Nephron (organoid): ENCODE measurements around the gene TAOK2.

Source experiments
- H3K27ac Mint-ChIP-seq, 3 experiments: 2 replicates each; pipeline ENCODE4 v1.8.0; 2020; ENCODE audit warnings: mixed read lengths in 3 of 3, mild to moderate bottlenecking in 2 of 3, moderate library complexity in 1 of 3
- H3K27me3 Mint-ChIP-seq: 2 replicates; pipeline ENCODE4 v1.8.0; 2021; ENCODE audit warnings: low read depth, mild to moderate bottlenecking, moderate library complexity, mixed read lengths
- H3K36me3 Mint-ChIP-seq: 2 replicates; pipeline ENCODE4 v1.8.0; 2020; ENCODE audit warnings: low read depth, mixed read lengths
- H3K4me1 Mint-ChIP-seq: 2 replicates; pipeline ENCODE4 v1.8.0; 2020; ENCODE audit warnings: mixed read lengths
- H3K4me3 Mint-ChIP-seq, 3 experiments: 2 replicates each; pipeline ENCODE4 v1.8.0; 2020; ENCODE audit warnings: mild to moderate bottlenecking in 3 of 3, mixed read lengths in 3 of 3, moderate library complexity in 2 of 3
- H3K9me3 Mint-ChIP-seq: 2 replicates; pipeline ENCODE4 v1.8.0; 2020; ENCODE audit warnings: mixed read lengths
- TF ChIP-seq, protein P1 (sequence below), 3 experiments: fragments of 200-600 bp; sonication (generic); IDR thresholded peaks; one replicate each; pipeline ENCODE4 v1.5.0; 2021; ENCODE audit warnings: antibody characterized with exemption in 3 of 3; ENCODE audit not compliant: unreplicated experiment in 3 of 3

The TAOK2 gene

DNA sequence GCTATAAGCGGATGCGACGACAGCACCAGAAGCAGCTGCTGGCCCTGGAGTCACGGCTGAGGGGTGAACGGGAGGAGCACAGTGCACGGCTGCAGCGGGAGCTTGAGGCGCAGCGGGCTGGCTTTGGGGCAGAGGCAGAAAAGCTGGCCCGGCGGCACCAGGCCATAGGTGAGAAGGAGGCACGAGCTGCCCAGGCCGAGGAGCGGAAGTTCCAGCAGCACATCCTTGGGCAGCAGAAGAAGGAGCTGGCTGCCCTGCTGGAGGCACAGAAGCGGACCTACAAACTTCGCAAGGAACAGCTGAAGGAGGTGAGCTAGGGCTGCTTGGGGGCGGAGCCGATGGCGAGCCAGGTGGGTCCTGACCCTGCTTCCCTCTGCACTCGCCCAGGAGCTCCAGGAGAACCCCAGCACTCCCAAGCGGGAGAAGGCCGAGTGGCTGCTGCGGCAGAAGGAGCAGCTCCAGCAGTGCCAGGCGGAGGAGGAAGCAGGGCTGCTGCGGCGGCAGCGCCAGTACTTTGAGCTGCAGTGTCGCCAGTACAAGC is 11.7 kb downstream of the TAOK2 start:
- TF ChIP-seq, protein P1, sequence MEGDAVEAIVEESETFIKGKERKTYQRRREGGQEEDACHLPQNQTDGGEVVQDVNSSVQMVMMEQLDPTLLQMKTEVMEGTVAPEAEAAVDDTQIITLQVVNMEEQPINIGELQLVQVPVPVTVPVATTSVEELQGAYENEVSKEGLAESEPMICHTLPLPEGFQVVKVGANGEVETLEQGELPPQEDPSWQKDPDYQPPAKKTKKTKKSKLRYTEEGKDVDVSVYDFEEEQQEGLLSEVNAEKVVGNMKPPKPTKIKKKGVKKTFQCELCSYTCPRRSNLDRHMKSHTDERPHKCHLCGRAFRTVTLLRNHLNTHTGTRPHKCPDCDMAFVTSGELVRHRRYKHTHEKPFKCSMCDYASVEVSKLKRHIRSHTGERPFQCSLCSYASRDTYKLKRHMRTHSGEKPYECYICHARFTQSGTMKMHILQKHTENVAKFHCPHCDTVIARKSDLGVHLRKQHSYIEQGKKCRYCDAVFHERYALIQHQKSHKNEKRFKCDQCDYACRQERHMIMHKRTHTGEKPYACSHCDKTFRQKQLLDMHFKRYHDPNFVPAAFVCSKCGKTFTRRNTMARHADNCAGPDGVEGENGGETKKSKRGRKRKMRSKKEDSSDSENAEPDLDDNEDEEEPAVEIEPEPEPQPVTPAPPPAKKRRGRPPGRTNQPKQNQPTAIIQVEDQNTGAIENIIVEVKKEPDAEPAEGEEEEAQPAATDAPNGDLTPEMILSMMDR (IDR thresholded peaks at IDR 0.05; ENCODE audit: unreplicated experiment in 3 of 3) = no peak
- Mint-ChIP-seq H3K9me3 (no peaks in the 10 kb centered on the region), H3K4me1 (no peaks in the 10 kb centered on the region), H3K27me3 (no peaks in the 10 kb centered on the region), H3K4me3 (no peak overlapping the region), H3K27ac (no peak overlapping the region), H3K36me3 (peaks cover 66% of the 10 kb centered on the region)

DNA sequence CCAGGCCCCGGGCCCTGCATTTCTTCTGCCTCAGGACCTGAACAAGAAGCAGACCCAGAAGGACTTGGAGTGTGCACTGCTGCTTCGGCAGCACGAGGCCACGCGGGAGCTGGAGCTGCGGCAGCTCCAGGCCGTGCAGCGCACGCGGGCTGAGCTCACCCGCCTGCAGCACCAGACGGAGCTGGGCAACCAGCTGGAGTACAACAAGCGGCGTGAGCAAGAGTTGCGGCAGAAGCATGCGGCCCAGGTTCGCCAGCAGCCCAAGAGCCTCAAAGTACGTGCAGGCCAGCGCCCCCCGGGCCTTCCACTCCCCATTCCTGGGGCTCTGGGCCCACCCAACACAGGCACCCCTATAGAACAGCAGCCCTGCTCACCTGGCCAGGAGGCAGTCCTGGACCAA is 12.6 kb downstream of the TAOK2 start:
- Mint-ChIP-seq H3K27ac (no peak overlapping the region), H3K36me3 (peaks cover 64% of the 10 kb centered on the region), H3K4me1 (no peaks in the 10 kb centered on the region), H3K27me3 (no peaks in the 10 kb centered on the region), H3K9me3 (no peaks in the 10 kb centered on the region), H3K4me3 (no peak overlapping the region)
- TF ChIP-seq, protein P1 (IDR thresholded peaks at IDR 0.05; ENCODE audit: unreplicated experiment in 3 of 3) = no peak

DNA sequence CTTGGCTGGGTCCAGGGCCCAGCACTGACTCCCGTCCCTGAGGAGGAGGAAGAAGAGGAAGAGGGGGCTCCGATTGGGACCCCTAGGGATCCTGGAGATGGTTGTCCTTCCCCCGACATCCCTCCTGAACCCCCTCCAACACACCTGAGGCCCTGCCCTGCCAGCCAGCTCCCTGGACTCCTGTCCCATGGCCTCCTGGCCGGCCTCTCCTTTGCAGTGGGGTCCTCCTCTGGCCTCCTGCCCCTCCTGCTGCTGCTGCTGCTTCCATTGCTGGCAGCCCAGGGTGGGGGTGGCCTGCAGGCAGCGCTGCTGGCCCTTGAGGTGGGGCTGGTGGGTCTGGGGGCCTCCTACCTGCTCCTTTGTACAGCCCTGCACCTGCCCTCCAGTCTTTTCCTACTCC is 13.3 kb downstream of the TAOK2 start:
- Mint-ChIP-seq H3K27ac (no peak overlapping the region), H3K9me3 (no peaks in the 10 kb centered on the region), H3K4me1 (no peaks in the 10 kb centered on the region), H3K27me3 (no peaks in the 10 kb centered on the region), H3K36me3 (peaks cover 61% of the 10 kb centered on the region), H3K4me3 (no peak overlapping the region)
- TF ChIP-seq, protein P1 (IDR thresholded peaks at IDR 0.05; ENCODE audit: unreplicated experiment in 3 of 3) = no peak

DNA sequence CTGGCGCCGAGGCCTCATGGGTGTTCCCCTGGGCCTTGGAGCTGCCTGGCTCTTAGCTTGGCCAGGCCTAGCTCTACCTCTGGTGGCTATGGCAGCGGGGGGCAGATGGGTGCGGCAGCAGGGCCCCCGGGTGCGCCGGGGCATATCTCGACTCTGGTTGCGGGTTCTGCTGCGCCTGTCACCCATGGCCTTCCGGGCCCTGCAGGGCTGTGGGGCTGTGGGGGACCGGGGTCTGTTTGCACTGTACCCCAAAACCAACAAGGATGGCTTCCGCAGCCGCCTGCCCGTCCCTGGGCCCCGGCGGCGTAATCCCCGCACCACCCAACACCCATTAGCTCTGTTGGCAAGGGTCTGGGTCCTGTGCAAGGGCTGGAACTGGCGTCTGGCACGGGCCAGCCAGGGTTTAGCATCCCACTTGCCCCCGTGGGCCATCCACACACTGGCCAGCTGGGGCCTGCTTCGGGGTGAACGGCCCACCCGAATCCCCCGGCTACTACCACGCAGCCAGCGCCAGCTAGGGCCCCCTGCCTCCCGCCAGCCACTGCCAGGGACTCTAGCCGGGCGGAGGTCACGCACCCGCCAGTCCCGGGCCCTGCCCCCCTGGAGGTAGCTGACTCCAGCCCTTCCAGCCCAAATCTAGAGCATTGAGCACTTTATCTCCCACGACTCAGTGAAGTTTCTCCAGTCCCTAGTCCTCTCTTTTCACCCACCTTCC is 13.9 kb downstream of the TAOK2 start:
- H3K4me3 Mint-ChIP-seq = no peak overlapping the region
- TF ChIP-seq, protein P1 (IDR thresholded peaks at IDR 0.05; ENCODE audit: unreplicated experiment in 3 of 3) = no peak
- H3K9me3 Mint-ChIP-seq = no peaks in the 10 kb centered on the region
- H3K27me3 Mint-ChIP-seq = no peaks in the 10 kb centered on the region
- no peaks in the 10 kb centered on the region for H3K4me1 Mint-ChIP-seq
- H3K36me3 Mint-ChIP-seq = peaks cover 60% of the 10 kb centered on the region
- H3K27ac Mint-ChIP-seq = no peak overlapping the region

DNA sequence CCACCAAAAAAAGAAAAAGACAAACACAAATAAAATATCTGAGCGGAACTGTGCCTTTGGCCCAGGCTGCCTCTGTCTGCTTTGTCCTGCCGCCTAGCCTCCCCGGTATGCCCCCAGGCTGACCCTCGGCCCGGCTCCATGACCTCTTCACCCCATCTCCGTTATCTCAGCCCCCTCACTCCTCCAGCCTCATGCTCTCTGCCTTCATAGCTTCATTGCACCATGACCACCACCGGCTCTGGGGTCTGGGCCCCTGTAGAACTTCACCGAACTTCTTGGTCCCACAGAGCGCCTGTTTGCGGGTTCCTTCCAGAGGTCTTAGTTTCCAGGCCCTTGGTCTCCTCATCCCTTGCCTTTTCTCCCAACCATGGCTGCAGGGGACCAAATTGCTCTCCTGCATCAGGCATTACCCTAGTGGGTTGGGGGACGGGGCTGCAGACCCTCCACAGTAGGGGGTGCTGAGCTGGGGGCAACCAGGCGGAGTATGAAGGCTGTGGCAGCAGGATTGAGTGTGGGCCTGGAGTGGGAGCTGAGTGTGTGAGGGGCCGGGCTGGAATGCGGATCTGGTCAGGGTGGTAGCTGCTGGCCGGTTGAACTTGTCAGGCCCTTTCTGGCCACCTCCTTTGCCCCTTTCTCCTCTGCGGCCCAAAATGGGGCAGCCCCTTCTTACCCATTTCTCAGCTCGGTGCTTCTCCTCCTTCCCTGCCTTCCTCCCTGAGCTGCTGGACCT is 14.8 kb downstream of the TAOK2 start:
- no peaks in the 10 kb centered on the region for H3K4me1 Mint-ChIP-seq
- peaks cover 57% of the 10 kb centered on the region for H3K36me3 Mint-ChIP-seq
- no peak overlapping the region for H3K27ac Mint-ChIP-seq
- no peaks in the 10 kb centered on the region for H3K9me3 Mint-ChIP-seq
- TF ChIP-seq, protein P1 (IDR thresholded peaks at IDR 0.05; ENCODE audit: unreplicated experiment in 3 of 3) = no peak
- H3K4me3 Mint-ChIP-seq = no peak overlapping the region
- no peaks in the 10 kb centered on the region for H3K27me3 Mint-ChIP-seq
